K562 (cell line): ENCODE results near the gene GPR26.

Experiments used
- CTCF ChIP-seq, 3 experiments: IDR thresholded peaks in 2 of 3; conservative IDR thresholded peaks in 1 of 3; 2 replicates each; pipeline ENCODE4 v1.5.1; 2011 to 2012; ENCODE audit warnings: low read length in 3 of 3, mild to moderate bottlenecking in 3 of 3, control low read depth in 2 of 3, improper control_type of control experiment in 1 of 3, inconsistent platforms in 1 of 3, low read depth in 1 of 3, mixed read lengths in 1 of 3, moderate library complexity in 1 of 3; ENCODE audit not compliant: insufficient read depth in 2 of 3
- JUN ChIP-seq, 2 experiments: sonication (generic) in 1 of 2; formaldehyde crosslinking in 1 of 2; IDR thresholded peaks; 2 replicates each; pipeline versions ENCODE4 v1.6.1 to v1.8.0; 2012 to 2022; ENCODE audit warnings: borderline replicate concordance in 2 of 2, mild to moderate bottlenecking in 2 of 2, improper control_type of control experiment in 1 of 2, low read depth in 1 of 2, low read length in 1 of 2, missing genetic modification reagents in 1 of 2
- SNRNP70 ChIP-seq: fragments of 200-400 bp; formaldehyde crosslinking; optimal IDR thresholded peaks from 2 replicates; pipeline ENCODE3; 2017; ENCODE audit warnings: low read depth, low read length
- ZNF124 ChIP-seq: sonication (generic); formaldehyde crosslinking; IDR thresholded peaks from 2 replicates; pipeline ENCODE4 v1.8.1; 2022; ENCODE audit warnings: missing genetic modification reagents
- ZNF445 ChIP-seq: fragments of 250-450 bp; sonication (Bioruptor Pico); IDR thresholded peaks from 2 replicates; pipeline ENCODE4 v1.4.0; 2020; ENCODE audit warnings: low read depth, mild to moderate bottlenecking, moderate library complexity
- TF ChIP-seq, protein P1 (sequence below): sonication (generic); formaldehyde crosslinking; IDR thresholded peaks from 2 replicates; pipeline ENCODE4 v1.5.0; 2020; ENCODE audit warnings: missing genetic modification reagents
- TF ChIP-seq, protein P2 (sequence below): sonication (generic); formaldehyde crosslinking; IDR thresholded peaks from 2 replicates; pipeline ENCODE4 v1.8.0; 2022; ENCODE audit warnings: mild to moderate bottlenecking, missing genetic modification reagents
- TF ChIP-seq, protein P3 (sequence below), 2 experiments: IDR thresholded peaks; 2 replicates each; pipeline ENCODE4 v1.6.1; 2012; ENCODE audit warnings: improper control_type of control experiment in 2 of 2, low read depth in 2 of 2, low read length in 2 of 2, borderline replicate concordance in 1 of 2

- TF ChIP-seq JUN (IDR thresholded peaks at IDR 0.05; ENCODE audit: borderline replicate concordance, low read depth, low read length) = no peak
- no peak for TF ChIP-seq JUN (CRISPR knock-in tag; IDR thresholded peaks at IDR 0.05; ENCODE audit: borderline replicate concordance)
- TF ChIP-seq, protein P1, sequence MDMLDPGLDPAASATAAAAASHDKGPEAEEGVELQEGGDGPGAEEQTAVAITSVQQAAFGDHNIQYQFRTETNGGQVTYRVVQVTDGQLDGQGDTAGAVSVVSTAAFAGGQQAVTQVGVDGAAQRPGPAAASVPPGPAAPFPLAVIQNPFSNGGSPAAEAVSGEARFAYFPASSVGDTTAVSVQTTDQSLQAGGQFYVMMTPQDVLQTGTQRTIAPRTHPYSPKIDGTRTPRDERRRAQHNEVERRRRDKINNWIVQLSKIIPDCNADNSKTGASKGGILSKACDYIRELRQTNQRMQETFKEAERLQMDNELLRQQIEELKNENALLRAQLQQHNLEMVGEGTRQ = no peak
- no peak for TF ChIP-seq ZNF445 (CRISPR knock-in tag)
- TF ChIP-seq CTCF (IDR thresholded peaks at IDR 0.05 in 2 of 3, conservative IDR thresholded peaks at IDR 0.05 in 1 of 3; ENCODE audit: insufficient read depth in 2 of 3, low read depth in 1 of 3, low read length in 3 of 3) = no peak
- TF ChIP-seq, protein P2, sequence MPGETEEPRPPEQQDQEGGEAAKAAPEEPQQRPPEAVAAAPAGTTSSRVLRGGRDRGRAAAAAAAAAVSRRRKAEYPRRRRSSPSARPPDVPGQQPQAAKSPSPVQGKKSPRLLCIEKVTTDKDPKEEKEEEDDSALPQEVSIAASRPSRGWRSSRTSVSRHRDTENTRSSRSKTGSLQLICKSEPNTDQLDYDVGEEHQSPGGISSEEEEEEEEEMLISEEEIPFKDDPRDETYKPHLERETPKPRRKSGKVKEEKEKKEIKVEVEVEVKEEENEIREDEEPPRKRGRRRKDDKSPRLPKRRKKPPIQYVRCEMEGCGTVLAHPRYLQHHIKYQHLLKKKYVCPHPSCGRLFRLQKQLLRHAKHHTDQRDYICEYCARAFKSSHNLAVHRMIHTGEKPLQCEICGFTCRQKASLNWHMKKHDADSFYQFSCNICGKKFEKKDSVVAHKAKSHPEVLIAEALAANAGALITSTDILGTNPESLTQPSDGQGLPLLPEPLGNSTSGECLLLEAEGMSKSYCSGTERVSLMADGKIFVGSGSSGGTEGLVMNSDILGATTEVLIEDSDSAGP (CRISPR knock-in tag) = no peak
- TF ChIP-seq, protein P3, sequence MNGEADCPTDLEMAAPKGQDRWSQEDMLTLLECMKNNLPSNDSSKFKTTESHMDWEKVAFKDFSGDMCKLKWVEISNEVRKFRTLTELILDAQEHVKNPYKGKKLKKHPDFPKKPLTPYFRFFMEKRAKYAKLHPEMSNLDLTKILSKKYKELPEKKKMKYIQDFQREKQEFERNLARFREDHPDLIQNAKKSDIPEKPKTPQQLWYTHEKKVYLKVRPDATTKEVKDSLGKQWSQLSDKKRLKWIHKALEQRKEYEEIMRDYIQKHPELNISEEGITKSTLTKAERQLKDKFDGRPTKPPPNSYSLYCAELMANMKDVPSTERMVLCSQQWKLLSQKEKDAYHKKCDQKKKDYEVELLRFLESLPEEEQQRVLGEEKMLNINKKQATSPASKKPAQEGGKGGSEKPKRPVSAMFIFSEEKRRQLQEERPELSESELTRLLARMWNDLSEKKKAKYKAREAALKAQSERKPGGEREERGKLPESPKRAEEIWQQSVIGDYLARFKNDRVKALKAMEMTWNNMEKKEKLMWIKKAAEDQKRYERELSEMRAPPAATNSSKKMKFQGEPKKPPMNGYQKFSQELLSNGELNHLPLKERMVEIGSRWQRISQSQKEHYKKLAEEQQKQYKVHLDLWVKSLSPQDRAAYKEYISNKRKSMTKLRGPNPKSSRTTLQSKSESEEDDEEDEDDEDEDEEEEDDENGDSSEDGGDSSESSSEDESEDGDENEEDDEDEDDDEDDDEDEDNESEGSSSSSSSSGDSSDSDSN (IDR thresholded peaks at IDR 0.05; ENCODE audit: borderline replicate concordance in 1 of 2, low read depth in 2 of 2, low read length in 2 of 2) = no peak
- TF ChIP-seq ZNF124 = no peak
- no peak for TF ChIP-seq SNRNP70
Measured at GRCh38 chr10:123655751-123656150, 10.4 kb upstream of the GPR26 start.
